OCI-LY7 (cell line): ENCODE data around the gene SCAF8.

Experiments
- CTCF ChIP-seq: fragments of 200-600 bp; sonication (generic); conservative IDR thresholded peaks from 2 replicates; pipeline ENCODE4 v1.5.1; 2014; ENCODE audit warnings: mild to moderate bottlenecking, antibody characterized with exemption, low read length, moderate library complexity, mixed read lengths
- EZH2phosphoT487 ChIP-seq: fragments of 200-600 bp; sonication (generic); IDR thresholded peaks from 2 replicates; pipeline ENCODE4 v1.6.1; 2018; ENCODE audit warnings: low read depth, borderline replicate concordance, mild to moderate bottlenecking, mixed run types, antibody characterized with exemption, low read length, moderate library complexity, mixed read lengths

- TF ChIP-seq CTCF: no peak
- no peak for TF ChIP-seq EZH2phosphoT487
These were observed 3.5 kb downstream of the SCAF8 start for GRCh38 chr6:154736618-154737259.
